GM11168 (cell line): ENCODE results near the gene INHBB.
"Not testable (repeated sequence)": the region's sequence is repeated elsewhere in the genome, so short reads cannot be mapped to it uniquely, and the experiment has no call there.

Experiments used
- in situ Hi-C: fragments of 300-500 bp; cut with MboI; formaldehyde crosslinking; loops from one replicate; pipeline ENCODE4 v1.12.0; 2022; ENCODE audit warnings: low sequenced_read_pairs; ENCODE audit not compliant: unreplicated experiment

The INHBB gene

GRCh38 chr2:120315367-120316033 lies 30.4 kb upstream of the INHBB start:
- in situ Hi-C loops, result loop anchor here (10.0 kb wide), 1 partner anchor 91 kb away; the partner anchor contains the start of gene TMEM185B

- in situ Hi-C loops, result loop anchor here (10.0 kb wide), 1 partner anchor 91 kb away; the partner anchor contains the start of gene TMEM185B
Observed at GRCh38 chr2:120316071-120316470, 29.9 kb upstream of the INHBB start.

DNA sequence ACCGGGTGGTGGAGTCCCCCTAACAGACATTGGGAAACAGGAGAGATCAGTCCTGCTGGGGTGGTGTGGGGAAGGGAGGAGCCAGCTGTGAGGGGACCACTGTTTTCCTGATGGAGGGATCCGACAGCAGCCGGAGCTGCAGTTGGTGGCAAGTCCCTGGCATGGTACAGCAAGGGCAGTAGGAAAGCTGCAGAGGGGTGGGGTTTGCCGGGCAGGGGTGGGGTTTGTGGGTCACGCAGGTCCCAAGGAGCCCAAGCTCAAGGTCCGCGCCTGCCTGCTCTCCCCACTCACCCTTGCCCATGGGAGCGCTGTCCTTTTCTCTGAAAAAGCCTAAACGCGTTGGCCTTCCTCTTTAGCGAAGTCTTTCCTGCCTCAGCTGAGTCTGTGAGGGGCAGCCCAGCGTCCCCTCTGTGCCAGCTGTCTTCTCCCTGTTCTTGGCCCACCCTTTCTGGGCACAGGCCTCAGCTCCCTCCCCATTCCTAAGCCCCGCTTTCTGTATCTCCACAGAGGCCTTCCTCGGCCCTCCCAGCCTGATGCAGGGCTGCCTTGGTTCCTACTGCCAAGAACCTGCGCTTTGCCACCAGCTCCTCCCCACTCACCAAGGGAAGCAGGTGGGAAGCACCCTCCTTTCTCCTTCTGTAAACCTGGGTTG lies 29.3 kb upstream of the INHBB start:
- in situ Hi-C loops, result loop anchor here (10.0 kb wide), 1 partner anchor 92 kb away; the partner anchor contains the start of gene TMEM185B

GRCh38 chr2:120317180-120317533 lies 28.8 kb upstream of the INHBB start:
- in situ Hi-C loops, result loop anchor here (10.0 kb wide), 1 partner anchor 92 kb away; the partner anchor contains the start of gene TMEM185B

GRCh38 chr2:120317916-120318315 lies 28.0 kb upstream of the INHBB start:
- in situ Hi-C loops, result loop anchor here (10.0 kb wide), 1 partner anchor 93 kb away; the partner anchor contains the start of gene TMEM185B

DNA sequence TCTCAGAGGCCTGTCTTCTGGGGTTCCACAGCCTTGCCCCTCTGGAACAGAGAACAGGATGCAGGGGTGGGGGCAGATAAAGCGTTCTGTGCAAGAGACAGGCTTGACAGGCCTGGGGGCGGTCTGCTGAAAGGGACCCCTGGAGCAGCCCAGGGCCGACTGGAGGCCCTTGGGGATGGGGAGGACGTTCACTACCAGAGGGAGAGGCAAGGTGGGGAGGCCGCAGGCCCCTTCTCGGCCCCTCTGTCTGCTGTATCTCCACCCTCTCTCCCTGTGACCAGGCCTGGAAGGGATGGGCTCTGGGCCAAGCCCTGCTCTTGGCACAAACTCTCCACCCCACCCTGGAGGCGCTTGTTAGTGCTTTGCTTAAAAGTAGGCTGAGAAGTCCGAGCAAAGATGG lies 27.3 kb upstream of the INHBB start:
- in situ Hi-C loops, result loop anchor here (10.0 kb wide), 1 partner anchor 94 kb away; the partner anchor contains the start of gene TMEM185B

- in situ Hi-C loops, result loop anchor here (10.0 kb wide), 1 partner anchor 94 kb away; the partner anchor contains the start of gene TMEM185B
Observed at GRCh38 chr2:120319123-120319522, 26.8 kb upstream of the INHBB start.

GRCh38 chr2:120319686-120320317 lies 26.1 kb upstream of the INHBB start:
- in situ Hi-C loops, result loop anchor here (10.0 kb wide), 1 partner anchor 95 kb away; the partner anchor contains the start of gene TMEM185B

DNA sequence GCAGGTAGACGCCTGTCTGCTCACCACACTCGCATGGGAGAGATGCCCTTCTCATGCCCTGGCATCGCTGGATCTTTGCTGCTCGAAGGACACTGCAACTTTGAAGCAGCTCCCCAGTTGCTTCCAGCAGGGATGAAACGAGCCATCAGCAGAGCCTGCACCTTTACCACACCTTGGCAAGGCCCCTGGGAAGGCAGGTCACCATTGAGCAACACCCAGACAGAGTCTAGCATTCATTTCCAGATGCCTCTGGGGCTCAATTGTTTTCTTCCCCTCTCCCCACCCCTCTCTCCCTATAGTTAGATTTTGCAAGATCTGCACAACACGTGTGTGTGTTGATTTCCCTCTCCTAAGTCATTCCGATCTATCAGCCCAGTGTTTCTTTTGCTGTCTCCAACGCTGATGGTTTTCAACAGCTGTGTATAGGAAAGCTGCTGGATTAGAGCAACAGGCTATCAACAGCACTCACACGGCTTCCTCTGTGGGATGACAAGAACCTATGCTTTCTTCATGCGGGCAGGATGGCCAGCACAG lies 25.6 kb upstream of the INHBB start:
- in situ Hi-C loops, result no loop called here

GRCh38 chr2:120320887-120321556 lies 24.9 kb upstream of the INHBB start:
- in situ Hi-C loops, result not testable (repeated sequence)

- in situ Hi-C loops, result no loop called here
Observed at GRCh38 chr2:120321721-120322284, 24.1 kb upstream of the INHBB start.

DNA sequence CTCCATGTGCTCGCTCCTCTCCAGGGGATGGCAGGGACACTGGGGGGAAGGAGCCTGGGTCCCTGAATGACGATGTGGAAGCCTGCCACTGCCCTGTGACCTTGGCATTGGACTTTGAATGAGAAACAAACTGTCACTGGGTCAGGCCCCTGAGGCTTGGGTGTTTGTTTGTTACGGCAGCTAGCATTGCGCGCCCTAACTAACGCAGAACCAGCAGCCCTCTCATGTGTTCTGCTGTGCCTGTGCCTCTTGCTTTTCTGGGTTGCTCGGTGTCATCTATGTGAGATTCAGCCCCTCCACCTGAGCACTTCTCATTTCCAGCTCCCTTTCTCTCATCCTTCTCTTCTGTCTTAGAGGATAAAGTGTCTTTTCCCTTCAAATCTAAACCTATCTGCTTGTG lies 23.6 kb upstream of the INHBB start:
- in situ Hi-C loops, result no loop called here

DNA sequence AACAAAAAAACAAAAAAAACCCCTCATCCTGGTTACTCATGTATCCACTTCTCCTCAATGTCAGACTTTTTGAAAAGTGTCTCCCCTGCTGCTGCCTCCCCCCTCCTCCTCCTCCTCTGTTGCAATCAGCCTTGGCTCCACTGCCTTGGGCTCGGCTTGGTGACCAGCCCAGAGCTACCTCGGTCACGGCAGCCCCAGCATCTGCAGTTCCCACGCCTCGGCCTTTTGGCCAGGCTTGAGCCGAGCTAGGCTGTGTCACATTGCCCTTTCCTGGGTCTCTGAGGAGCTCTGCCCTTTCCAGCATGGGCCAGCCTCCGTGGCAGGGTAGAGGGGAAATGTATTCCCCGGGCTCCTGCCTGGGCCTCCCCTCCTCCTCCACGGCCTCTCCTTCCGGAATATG lies 22.7 kb upstream of the INHBB start:
- in situ Hi-C loops, result no loop called here

DNA sequence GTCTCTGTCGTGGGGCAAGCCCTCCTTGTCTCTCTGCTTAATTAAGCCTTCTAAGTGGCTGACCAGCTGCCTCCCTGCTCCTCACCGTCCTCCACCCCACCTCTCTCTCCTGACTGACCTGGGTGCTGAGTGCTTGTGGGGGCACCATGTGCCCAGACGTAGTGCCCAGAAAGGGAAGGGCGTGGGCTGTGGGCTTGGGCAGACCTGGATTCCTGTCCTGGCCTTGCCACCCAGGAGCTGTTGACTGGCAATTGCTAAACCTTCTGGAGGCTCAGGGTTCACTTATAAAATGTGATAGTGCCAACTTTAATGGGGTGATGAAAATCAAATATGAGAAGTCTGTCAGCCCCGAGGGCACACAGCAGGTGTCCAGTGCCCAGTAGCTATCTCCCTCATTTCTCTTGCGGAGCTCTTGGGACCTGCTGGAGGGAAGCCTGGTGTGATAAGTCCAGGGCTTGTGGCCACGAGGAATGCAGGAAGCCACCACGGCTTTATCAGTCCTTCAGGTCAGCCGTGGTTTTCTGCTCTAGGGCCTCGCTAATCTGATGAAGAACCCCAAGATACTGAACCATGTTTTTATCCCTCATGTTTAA lies 22.0 kb upstream of the INHBB start:
- in situ Hi-C loops, result no loop called here

GRCh38 chr2:120324933-120325332 lies 21.0 kb upstream of the INHBB start:
- in situ Hi-C loops, result no loop called here

- in situ Hi-C loops, result no loop called here
Observed at GRCh38 chr2:120326066-120326465, 19.9 kb upstream of the INHBB start.

DNA sequence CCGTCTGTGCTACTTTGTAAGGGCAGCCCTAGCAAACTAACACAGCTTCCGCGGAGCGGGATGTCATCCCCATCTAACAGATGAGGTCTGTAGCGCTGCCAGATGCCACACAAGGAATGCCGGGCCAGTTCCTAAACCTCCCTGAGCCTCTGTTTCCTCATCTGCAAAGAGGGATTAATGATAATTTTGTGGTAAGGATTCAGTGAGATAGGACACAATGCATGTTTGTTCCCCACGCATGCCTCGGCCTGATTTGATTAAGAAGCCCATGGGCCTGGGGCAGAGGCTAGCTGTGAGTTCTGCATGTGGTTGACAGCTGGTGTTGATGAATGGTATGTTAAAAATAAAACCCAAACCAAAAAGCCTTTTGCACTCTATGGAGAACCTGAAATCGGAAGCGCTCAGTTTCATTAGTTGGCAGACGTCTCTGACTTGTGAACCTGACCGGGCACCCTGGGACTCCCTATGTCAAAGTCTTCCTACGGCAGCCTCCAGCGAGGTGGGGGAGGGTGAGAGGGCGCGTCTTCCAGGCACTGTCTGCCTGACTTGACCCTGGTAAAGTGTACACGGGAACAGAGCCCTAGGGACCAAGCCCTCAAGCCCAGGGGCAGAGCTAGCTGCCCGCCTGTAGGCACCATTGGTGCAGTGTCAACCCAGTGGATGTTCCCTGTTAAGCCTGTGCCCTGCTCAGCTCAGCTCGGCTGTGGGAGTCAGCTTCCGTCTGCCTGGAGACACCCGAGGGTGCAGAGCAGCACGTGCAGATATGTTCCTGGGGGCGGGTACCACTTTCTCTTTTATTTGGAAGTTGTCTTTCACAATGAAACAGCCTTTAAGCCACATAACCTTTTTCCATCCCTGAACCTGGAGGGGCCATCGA lies 14.8 kb upstream of the INHBB start:
- in situ Hi-C loops, result no loop called here

DNA sequence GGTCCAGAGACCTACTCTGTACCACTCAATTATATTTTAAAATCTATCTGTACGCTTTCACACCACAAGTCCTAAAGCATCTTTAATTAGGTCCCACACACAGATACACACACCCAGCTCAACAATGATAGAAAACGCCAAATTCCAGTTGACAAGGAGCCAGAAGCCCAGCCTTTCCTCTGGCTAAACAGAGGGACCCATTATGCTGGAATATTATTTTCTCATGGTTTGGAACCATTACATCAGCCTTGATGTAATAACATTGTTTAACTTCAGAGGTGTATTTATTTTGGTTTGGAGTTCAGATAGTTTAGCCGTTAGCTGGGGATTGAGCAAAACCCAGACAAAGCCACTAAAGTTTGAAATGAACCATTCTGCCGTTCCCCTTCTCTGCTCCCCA lies 14.0 kb upstream of the INHBB start:
- in situ Hi-C loops, result no loop called here

GRCh38 chr2:120332384-120332783 lies 13.6 kb upstream of the INHBB start:
- in situ Hi-C loops, result no loop called here
